Thyroid gland (tissue), 4 donors: ENCODE data around the gene STAT6.

Source experiments
- CTCF ChIP-seq, 6 experiments: fragments of 200-600 bp in 3 of 6; fragments of 450-650 bp in 3 of 6; sonication (generic) in 3 of 6; IDR thresholded peaks; one replicate each; pipeline ENCODE4 v1.5.1; 2016 to 2019; ENCODE audit warnings: antibody characterized with exemption in 6 of 6, mild to moderate bottlenecking in 2 of 6, inconsistent platforms in 1 of 6, moderate library complexity in 1 of 6
- POLR2A ChIP-seq, 2 donors: fragments of 450-650 bp; IDR thresholded peaks; one replicate each; pipeline ENCODE4 v1.6.1; 2017; ENCODE audit warnings: antibody characterized with exemption in 2 of 2, mild to moderate bottlenecking in 2 of 2, moderate library complexity in 1 of 2

- TF ChIP-seq CTCF (IDR thresholded peaks at IDR 0.05) = no peak
- no peak for TF ChIP-seq POLR2A (IDR thresholded peaks at IDR 0.05)
These were observed 12.6 kb downstream of the STAT6 start for GRCh38 chr12:57098546-57098945.
